Erythroblast (primary cell): ENCODE measurements around the gene GSTM2.

Experiments used
- DNase-seq, 2 experiments: peaks; one replicate each; lab custom pipeline; 2025; lab: John Stamatoyannopoulos, UW
- GATA1 ChIP-seq: IDR thresholded peaks from 2 replicates; pipeline ENCODE4 v1.6.1; 2011; ENCODE audit warnings: low read depth, mild to moderate bottlenecking, control low read depth, low read length, moderate library complexity
- POLR2A ChIP-seq: IDR thresholded peaks from 2 replicates; pipeline ENCODE4 v1.6.1; 2011; ENCODE audit warnings: mild to moderate bottlenecking, low read length

Gene GSTM2

GRCh38 chr1:109634771-109635750 is 32.8 kb upstream of the GSTM2 start:
- DNase-seq = no peak
- TF ChIP-seq GATA1 (no peak), POLR2A (no peak)

GRCh38 chr1:109635862-109636200 is 32.0 kb upstream of the GSTM2 start:
- no peak for DNase-seq

GRCh38 chr1:109636201-109636952 is 31.5 kb upstream of the GSTM2 start:
- TF ChIP-seq POLR2A (no peak), GATA1 (no peak)
- no peak for DNase-seq

More at GRCh38 chr1:109635862-109636200, 32.0 kb upstream of the GSTM2 start:
- TF ChIP-seq GATA1 = no peak
- TF ChIP-seq POLR2A = no peak

- no peak for DNase-seq
- TF ChIP-seq GATA1 = no peak
- no peak for TF ChIP-seq POLR2A
Observed at GRCh38 chr1:109637446-109637845, 30.4 kb upstream of the GSTM2 start.

GRCh38 chr1:109639063-109639840 is 28.6 kb upstream of the GSTM2 start:
- TF ChIP-seq POLR2A (no peak), GATA1 (no peak)
- DNase-seq = peak; percentile 37 to 58

- TF ChIP-seq GATA1 (no peak), POLR2A (no peak)
- DNase-seq = no peak
Observed at GRCh38 chr1:109639841-109640184, 28.0 kb upstream of the GSTM2 start.

GRCh38 chr1:109640285-109640865 is 27.5 kb upstream of the GSTM2 start:
- TF ChIP-seq GATA1 (no peak), POLR2A (no peak)
- peak; percentile 82 to 89 for DNase-seq

- TF ChIP-seq POLR2A (no peak), GATA1 (no peak)
- DNase-seq = peak; percentile 25 to 56
Observed at GRCh38 chr1:109641078-109641740, 26.6 kb upstream of the GSTM2 start.

GRCh38 chr1:109641861-109642260 is 26.0 kb upstream of the GSTM2 start:
- TF ChIP-seq POLR2A = no peak
- TF ChIP-seq GATA1 = no peak
- DNase-seq = no peak

- no peak for DNase-seq
- TF ChIP-seq GATA1 (no peak), POLR2A (no peak)
Observed at GRCh38 chr1:109642626-109643025, 25.2 kb upstream of the GSTM2 start.

- peak; percentile 80 to 87 for DNase-seq
- TF ChIP-seq GATA1 (no peak), POLR2A (no peak)
Observed at GRCh38 chr1:109643385-109644230, 24.2 kb upstream of the GSTM2 start.

- no peak for TF ChIP-seq GATA1
- TF ChIP-seq POLR2A = no peak
Observed at GRCh38 chr1:109644670-109645069, 23.2 kb upstream of the GSTM2 start.

More at GRCh38 chr1:109644670-109645069, 23.2 kb upstream of the GSTM2 start:
- no peak for DNase-seq
